SK-N-DZ (cell line): ENCODE data around the gene IL10RA.

Experiments used
- DNase-seq: peaks from one replicate; pipeline ENCODE4 v3.0.0-alpha.2; 2015; ENCODE audit warnings: low spot score

IL10RA gene

GRCh38 chr11:118046051-118046963 lies 60.1 kb downstream of the IL10RA start:
- DNase-seq: no peak

GRCh38 chr11:118046964-118047700 lies 60.9 kb downstream of the IL10RA start:
- no peak for DNase-seq

DNA sequence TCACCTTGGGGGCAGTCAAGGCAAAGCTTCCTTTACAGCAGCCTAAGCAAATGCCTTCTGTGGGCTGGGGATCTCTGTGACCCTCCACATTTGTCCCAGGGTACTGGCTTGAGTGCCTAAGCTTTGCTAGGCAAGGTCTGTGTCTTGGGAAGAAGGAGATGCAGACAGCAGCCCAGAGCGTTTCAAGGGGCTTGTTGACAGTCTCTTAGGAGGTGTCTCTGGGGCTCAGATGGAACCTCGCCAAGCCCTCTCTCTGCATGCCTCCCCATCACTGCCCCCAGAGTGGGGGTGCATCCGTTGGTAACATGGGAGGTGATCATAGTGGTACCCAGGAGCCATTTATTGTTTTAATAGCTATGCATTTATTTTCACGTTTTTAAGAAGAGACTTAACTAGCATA lies 61.6 kb downstream of the IL10RA start:
- no peak for DNase-seq

- DNase-seq: no peak
Measured at GRCh38 chr11:118048472-118049370, 62.5 kb downstream of the IL10RA start.

DNA sequence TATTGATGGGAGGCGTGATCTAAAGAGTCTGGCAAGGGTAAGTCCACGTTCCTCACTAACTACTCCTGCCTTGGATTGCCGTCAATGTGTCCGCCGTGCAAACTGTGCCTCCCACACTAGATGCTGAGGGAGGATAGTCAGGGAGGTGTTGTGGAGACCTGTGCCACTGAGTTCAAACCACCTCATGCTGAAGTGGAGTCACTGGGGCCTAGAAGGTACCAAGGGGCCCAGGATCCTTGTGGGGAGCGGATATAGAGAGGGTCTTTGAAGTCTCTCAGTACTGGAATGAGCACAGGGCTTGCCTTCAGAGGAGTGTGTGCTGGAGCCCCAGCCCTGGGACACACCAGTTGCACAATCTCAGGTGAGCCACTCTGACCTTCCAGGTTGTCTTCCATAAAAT lies 63.6 kb downstream of the IL10RA start:
- DNase-seq: no peak

DNA sequence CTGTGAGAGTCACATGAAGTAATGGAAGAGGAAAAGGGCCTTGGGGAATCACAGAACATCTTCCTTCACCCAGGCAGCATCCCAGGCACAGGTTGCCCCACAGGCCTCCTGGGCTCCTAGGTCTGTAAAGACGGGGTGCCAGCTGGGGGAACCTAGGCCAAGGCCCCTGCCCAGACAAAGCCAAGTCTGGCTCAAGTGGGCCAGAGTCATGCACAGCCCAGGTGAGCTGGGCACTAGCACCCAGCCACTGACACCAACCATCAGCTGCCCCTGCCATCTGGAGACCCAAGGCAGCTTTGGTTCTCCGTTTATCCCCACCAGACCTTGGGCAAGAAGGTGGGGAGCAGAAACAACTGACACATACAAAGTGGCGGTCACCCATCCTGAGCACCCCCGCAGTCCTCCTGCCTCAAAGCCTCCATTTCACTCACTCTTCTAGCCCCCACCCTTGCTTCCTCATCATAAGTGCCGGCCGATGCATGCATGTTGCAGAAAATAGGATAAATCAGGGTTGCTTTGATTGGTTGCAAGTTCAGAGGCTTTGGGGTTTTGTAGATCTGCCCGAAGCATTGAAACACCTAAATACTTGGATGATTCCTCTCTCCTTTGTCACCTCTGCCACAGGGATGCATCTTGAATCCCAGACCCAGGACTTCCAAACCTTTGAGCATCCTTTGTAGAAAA lies 64.2 kb downstream of the IL10RA start:
- DNase-seq: no peak
